ENCODE results near the gene F11R. TPM values are rescaled to one million over a fixed set of nuclear protein-coding genes. Genes with fewer than 3 reads are reported as not detected.

Gene F11R
- total and polyA plus RNA-seq, 10 of the 15 experiments (the other 5 are each of a cell fraction or from before 2014, with no cell fraction given) = 15.3 to 80.9 (median 24.3) TPM

- TF ChIP-seq GABPA (IDR thresholded peaks at IDR 0.05; ENCODE audit: low read depth) = peak; percentile 36; the same call in 1 of the 2 replicates
- TF ChIP-seq FOXK2 (IDR thresholded peaks at IDR 0.05) = no peak
- no peak for TF ChIP-seq NFIC (IDR thresholded peaks at IDR 0.05; ENCODE audit: low read depth, low read length)
- 0 out of 2 replicates have a peak, but pooled peaks have one; percentile 68 for TF ChIP-seq NKRF (conservative IDR thresholded peaks at IDR 0.05)
- peak; percentile 61 for TF ChIP-seq SKIL (IDR thresholded peaks at IDR 0.05; ENCODE audit: low read depth, poor library complexity, severe bottlenecking)
- 0 out of 2 replicates have a peak, but pooled peaks have one; percentile 15 for TF ChIP-seq PAX5 (IDR thresholded peaks at IDR 0.05; ENCODE audit: borderline replicate concordance, low read depth, low read length)
- TF ChIP-seq IKZF2 (IDR thresholded peaks at IDR 0.05) = peak; percentile 98
- TF ChIP-seq RFX5 (IDR thresholded peaks at IDR 0.05; ENCODE audit: low read depth, low read length) = no peak; the same call in 1 of the 2 replicates
- TF ChIP-seq ETV6 (conservative IDR thresholded peaks at IDR 0.05 in 1 of 2, IDR thresholded peaks at IDR 0.05 in 1 of 2; ENCODE audit: borderline replicate concordance in 1 of 2, low read depth in 1 of 2) = peak in 1 of 2 experiments; percentile 93; a peak in 2 of 4 replicates
- 0 out of 3 replicates have a peak, but pooled peaks have one; percentile 32 for TF ChIP-seq POU2F2 (IDR thresholded peaks at IDR 0.05; ENCODE audit: borderline replicate concordance, low read depth, low read length)
- TF ChIP-seq SIN3A (IDR thresholded peaks at IDR 0.05; ENCODE audit: low read depth, low read length) = 0 out of 2 replicates have a peak, but pooled peaks have one; percentile 33
- TF ChIP-seq MAX (IDR thresholded peaks at IDR 0.05; ENCODE audit: low read depth, low read length) = 0 out of 2 replicates have a peak, but pooled peaks have one; percentile 22
- peak; percentile 60; the same call in 1 of the 2 replicates for TF ChIP-seq ATF7 (IDR thresholded peaks at IDR 0.05; ENCODE audit: low read depth)
- no peak for TF ChIP-seq IRF3 (IDR thresholded peaks at IDR 0.05)
- TF ChIP-seq IKZF1 (conservative IDR thresholded peaks at IDR 0.05) = peak; percentile 97
- TF ChIP-seq MEF2A (IDR thresholded peaks at IDR 0.05; ENCODE audit: insufficient read depth, low read depth, low read length) = 0 out of 2 replicates have a peak, but pooled peaks have one; percentile 34
- TF ChIP-seq NFYB (IDR thresholded peaks at IDR 0.05; ENCODE audit: insufficient read depth, low read depth, low read length) = 0 out of 2 replicates have a peak, but pooled peaks have one; percentile 39
- no peak for TF ChIP-seq SREBF1 (IDR thresholded peaks at IDR 0.05; ENCODE audit: low read length)
- TF ChIP-seq BHLHE40 (IDR thresholded peaks at IDR 0.05; ENCODE audit: borderline replicate concordance in 1 of 2, low read depth in 2 of 2, low read length in 1 of 2) = 0 out of 4 replicates have a peak, but pooled peaks of 1 of the 2 experiments have one; percentile 6
- peak; percentile 31; the same call in 1 of the 2 replicates for TF ChIP-seq CREM (IDR thresholded peaks at IDR 0.05; ENCODE audit: low read depth)
- peak; percentile 67; the same call in 1 of the 2 replicates for TF ChIP-seq MTA3 (IDR thresholded peaks at IDR 0.05; ENCODE audit: borderline replicate concordance, low read length)
- no peak for TF ChIP-seq ATF3 (IDR thresholded peaks at IDR 0.05; ENCODE audit: borderline replicate concordance, extremely low read depth, low read depth, low read length)
- TF ChIP-seq BCL11A (IDR thresholded peaks at IDR 0.05; ENCODE audit: low read depth, low read length) = peak; percentile 54; the same call in 1 of the 2 replicates
These were observed 24.2 kb upstream of the F11R start (continued) for GRCh38 chr1:161044908-161045735.

Data from GM12878 (cell line).